GM23338 (cell line): ENCODE measurements around the gene STIP1.

Experiments
- CREB1 ChIP-seq: fragments of 250-450 bp; sonication (Bioruptor Pico); IDR thresholded peaks from 2 replicates; pipeline ENCODE4 v1.5.0; 2020; ENCODE audit warnings: low read depth, mild to moderate bottlenecking, moderate library complexity
- EZH2 ChIP-seq: fragments of 200-600 bp; sonication (generic); IDR thresholded peaks from one replicate; pipeline ENCODE4 v1.8.0; 2017; ENCODE audit warnings: antibody characterized with exemption, mild to moderate bottlenecking, low read depth; ENCODE audit not compliant: unreplicated experiment
- EZH2phosphoT487 ChIP-seq: fragments of 200-600 bp; sonication (generic); IDR thresholded peaks from one replicate; pipeline ENCODE4 v1.8.1; 2018; ENCODE audit warnings: antibody characterized with exemption; ENCODE audit not compliant: unreplicated experiment
- JUNB ChIP-seq: IDR thresholded peaks from one replicate; pipeline ENCODE4 v1.6.1; 2016; ENCODE audit warnings: antibody characterized with exemption; ENCODE audit not compliant: unreplicated experiment
- NANOG ChIP-seq: IDR thresholded peaks from 2 replicates; pipeline ENCODE4 v1.6.1; 2016; ENCODE audit warnings: antibody characterized with exemption, borderline replicate concordance
- POLR2AphosphoS5 ChIP-seq: IDR thresholded peaks from 2 replicates; pipeline ENCODE4 v1.6.1; 2016; ENCODE audit warnings: antibody characterized with exemption, low read depth
- STAT1 ChIP-seq: IDR thresholded peaks from one replicate; pipeline ENCODE4 v1.6.1; 2016; ENCODE audit warnings: antibody characterized with exemption; ENCODE audit not compliant: unreplicated experiment
- ZNF114 ChIP-seq: fragments of 250-450 bp; sonication (Bioruptor Pico); IDR thresholded peaks from 2 replicates; pipeline ENCODE4 v1.5.0; 2020; ENCODE audit warnings: mild to moderate bottlenecking, moderate library complexity
- ZNF331 ChIP-seq: fragments of 250-450 bp; sonication (Bioruptor Pico); IDR thresholded peaks from 2 replicates; pipeline ENCODE4 v1.5.0; 2020; ENCODE audit warnings: low read depth, mild to moderate bottlenecking, moderate library complexity
- TF ChIP-seq, protein P1 (sequence below), 2 experiments: fragments of 200-600 bp in 1 of 2; sonication (generic) in 1 of 2; conservative IDR thresholded peaks; 2 replicates each; pipeline versions ENCODE4 v1.5.1 to v1.6.1; 2016 to 2017; ENCODE audit warnings: antibody characterized with exemption in 2 of 2, low read depth in 2 of 2, mild to moderate bottlenecking in 2 of 2, moderate library complexity in 1 of 2
- TF ChIP-seq, protein P2 (sequence below): IDR thresholded peaks from one replicate; pipeline ENCODE4 v1.6.1; 2018; ENCODE audit warnings: antibody characterized with exemption; ENCODE audit not compliant: unreplicated experiment
- TF ChIP-seq, protein P3 (sequence below): fragments of 250-450 bp; sonication (Bioruptor Pico); IDR thresholded peaks from 2 replicates; pipeline ENCODE4 v1.5.0; 2020; ENCODE audit warnings: mild to moderate bottlenecking, moderate library complexity
- TF ChIP-seq, protein P4 (sequence below): IDR thresholded peaks from 2 replicates; pipeline ENCODE4 v1.6.1; 2016; ENCODE audit warnings: antibody characterized with exemption

DNA sequence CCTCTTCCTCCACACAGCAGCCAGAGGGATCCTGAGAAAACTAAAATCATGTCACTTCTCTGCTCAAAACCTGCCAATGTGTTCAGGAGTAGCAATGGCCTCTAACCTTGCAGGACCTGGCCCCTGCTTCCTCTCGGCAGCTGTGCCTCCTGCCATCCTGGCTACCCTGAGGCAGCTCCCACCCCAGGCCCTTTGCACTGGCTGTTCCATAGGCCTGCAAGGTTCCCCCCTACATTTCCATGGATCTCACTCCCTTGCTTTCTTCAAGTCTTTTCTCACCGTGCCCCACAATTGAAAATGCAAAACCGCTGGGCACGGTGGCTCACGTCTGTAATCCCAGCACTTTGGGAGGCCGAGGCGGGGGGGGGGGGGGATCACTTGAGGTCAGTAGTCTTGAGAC, 2.1 kb upstream of the STIP1 start:
- TF ChIP-seq, protein P1, sequence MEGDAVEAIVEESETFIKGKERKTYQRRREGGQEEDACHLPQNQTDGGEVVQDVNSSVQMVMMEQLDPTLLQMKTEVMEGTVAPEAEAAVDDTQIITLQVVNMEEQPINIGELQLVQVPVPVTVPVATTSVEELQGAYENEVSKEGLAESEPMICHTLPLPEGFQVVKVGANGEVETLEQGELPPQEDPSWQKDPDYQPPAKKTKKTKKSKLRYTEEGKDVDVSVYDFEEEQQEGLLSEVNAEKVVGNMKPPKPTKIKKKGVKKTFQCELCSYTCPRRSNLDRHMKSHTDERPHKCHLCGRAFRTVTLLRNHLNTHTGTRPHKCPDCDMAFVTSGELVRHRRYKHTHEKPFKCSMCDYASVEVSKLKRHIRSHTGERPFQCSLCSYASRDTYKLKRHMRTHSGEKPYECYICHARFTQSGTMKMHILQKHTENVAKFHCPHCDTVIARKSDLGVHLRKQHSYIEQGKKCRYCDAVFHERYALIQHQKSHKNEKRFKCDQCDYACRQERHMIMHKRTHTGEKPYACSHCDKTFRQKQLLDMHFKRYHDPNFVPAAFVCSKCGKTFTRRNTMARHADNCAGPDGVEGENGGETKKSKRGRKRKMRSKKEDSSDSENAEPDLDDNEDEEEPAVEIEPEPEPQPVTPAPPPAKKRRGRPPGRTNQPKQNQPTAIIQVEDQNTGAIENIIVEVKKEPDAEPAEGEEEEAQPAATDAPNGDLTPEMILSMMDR (conservative IDR thresholded peaks at IDR 0.05; ENCODE audit: low read depth in 2 of 2), result no peak
- TF ChIP-seq EZH2, result no peak
- no peak for TF ChIP-seq CREB1 (CRISPR knock-in tag)
- no peak for TF ChIP-seq POLR2AphosphoS5
- no peak for TF ChIP-seq NANOG
- TF ChIP-seq, protein P2, sequence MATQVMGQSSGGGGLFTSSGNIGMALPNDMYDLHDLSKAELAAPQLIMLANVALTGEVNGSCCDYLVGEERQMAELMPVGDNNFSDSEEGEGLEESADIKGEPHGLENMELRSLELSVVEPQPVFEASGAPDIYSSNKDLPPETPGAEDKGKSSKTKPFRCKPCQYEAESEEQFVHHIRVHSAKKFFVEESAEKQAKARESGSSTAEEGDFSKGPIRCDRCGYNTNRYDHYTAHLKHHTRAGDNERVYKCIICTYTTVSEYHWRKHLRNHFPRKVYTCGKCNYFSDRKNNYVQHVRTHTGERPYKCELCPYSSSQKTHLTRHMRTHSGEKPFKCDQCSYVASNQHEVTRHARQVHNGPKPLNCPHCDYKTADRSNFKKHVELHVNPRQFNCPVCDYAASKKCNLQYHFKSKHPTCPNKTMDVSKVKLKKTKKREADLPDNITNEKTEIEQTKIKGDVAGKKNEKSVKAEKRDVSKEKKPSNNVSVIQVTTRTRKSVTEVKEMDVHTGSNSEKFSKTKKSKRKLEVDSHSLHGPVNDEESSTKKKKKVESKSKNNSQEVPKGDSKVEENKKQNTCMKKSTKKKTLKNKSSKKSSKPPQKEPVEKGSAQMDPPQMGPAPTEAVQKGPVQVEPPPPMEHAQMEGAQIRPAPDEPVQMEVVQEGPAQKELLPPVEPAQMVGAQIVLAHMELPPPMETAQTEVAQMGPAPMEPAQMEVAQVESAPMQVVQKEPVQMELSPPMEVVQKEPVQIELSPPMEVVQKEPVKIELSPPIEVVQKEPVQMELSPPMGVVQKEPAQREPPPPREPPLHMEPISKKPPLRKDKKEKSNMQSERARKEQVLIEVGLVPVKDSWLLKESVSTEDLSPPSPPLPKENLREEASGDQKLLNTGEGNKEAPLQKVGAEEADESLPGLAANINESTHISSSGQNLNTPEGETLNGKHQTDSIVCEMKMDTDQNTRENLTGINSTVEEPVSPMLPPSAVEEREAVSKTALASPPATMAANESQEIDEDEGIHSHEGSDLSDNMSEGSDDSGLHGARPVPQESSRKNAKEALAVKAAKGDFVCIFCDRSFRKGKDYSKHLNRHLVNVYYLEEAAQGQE, result no peak
- no peak for TF ChIP-seq EZH2phosphoT487
- TF ChIP-seq JUNB, result no peak
- TF ChIP-seq, protein P3, sequence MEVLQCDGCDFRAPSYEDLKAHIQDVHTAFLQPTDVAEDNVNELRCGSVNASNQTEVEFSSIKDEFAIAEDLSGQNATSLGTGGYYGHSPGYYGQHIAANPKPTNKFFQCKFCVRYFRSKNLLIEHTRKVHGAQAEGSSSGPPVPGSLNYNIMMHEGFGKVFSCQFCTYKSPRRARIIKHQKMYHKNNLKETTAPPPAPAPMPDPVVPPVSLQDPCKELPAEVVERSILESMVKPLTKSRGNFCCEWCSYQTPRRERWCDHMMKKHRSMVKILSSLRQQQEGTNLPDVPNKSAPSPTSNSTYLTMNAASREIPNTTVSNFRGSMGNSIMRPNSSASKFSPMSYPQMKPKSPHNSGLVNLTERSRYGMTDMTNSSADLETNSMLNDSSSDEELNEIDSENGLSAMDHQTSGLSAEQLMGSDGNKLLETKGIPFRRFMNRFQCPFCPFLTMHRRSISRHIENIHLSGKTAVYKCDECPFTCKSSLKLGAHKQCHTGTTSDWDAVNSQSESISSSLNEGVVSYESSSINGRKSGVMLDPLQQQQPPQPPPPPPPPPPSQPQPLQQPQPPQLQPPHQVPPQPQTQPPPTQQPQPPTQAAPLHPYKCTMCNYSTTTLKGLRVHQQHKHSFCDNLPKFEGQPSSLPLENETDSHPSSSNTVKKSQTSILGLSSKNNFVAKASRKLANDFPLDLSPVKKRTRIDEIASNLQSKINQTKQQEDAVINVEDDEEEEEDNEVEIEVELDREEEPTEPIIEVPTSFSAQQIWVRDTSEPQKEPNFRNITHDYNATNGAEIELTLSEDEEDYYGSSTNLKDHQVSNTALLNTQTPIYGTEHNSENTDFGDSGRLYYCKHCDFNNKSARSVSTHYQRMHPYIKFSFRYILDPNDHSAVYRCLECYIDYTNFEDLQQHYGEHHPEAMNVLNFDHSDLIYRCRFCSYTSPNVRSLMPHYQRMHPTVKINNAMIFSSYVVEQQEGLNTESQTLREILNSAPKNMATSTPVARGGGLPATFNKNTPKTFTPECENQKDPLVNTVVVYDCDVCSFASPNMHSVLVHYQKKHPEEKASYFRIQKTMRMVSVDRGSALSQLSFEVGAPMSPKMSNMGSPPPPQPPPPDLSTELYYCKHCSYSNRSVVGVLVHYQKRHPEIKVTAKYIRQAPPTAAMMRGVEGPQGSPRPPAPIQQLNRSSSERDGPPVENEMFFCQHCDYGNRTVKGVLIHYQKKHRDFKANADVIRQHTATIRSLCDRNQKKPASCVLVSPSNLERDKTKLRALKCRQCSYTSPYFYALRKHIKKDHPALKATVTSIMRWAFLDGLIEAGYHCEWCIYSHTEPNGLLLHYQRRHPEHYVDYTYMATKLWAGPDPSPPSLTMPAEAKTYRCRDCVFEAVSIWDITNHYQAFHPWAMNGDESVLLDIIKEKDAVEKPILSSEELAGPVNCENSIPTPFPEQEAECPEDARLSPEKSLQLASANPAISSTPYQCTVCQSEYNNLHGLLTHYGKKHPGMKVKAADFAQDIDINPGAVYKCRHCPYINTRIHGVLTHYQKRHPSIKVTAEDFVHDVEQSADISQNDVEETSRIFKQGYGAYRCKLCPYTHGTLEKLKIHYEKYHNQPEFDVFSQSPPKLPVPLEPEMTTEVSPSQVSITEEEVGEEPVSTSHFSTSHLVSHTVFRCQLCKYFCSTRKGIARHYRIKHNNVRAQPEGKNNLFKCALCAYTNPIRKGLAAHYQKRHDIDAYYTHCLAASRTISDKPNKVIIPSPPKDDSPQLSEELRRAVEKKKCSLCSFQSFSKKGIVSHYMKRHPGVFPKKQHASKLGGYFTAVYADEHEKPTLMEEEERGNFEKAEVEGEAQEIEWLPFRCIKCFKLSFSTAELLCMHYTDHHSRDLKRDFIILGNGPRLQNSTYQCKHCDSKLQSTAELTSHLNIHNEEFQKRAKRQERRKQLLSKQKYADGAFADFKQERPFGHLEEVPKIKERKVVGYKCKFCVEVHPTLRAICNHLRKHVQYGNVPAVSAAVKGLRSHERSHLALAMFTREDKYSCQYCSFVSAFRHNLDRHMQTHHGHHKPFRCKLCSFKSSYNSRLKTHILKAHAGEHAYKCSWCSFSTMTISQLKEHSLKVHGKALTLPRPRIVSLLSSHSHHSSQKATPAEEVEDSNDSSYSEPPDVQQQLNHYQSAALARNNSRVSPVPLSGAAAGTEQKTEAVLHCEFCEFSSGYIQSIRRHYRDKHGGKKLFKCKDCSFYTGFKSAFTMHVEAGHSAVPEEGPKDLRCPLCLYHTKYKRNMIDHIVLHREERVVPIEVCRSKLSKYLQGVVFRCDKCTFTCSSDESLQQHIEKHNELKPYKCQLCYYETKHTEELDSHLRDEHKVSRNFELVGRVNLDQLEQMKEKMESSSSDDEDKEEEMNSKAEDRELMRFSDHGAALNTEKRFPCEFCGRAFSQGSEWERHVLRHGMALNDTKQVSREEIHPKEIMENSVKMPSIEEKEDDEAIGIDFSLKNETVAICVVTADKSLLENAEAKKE, result no peak
- TF ChIP-seq, protein P4, sequence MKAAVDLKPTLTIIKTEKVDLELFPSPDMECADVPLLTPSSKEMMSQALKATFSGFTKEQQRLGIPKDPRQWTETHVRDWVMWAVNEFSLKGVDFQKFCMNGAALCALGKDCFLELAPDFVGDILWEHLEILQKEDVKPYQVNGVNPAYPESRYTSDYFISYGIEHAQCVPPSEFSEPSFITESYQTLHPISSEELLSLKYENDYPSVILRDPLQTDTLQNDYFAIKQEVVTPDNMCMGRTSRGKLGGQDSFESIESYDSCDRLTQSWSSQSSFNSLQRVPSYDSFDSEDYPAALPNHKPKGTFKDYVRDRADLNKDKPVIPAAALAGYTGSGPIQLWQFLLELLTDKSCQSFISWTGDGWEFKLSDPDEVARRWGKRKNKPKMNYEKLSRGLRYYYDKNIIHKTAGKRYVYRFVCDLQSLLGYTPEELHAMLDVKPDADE, result no peak
- no peak for TF ChIP-seq ZNF114
- no peak for TF ChIP-seq ZNF331 (CRISPR knock-in tag)
- TF ChIP-seq STAT1, result no peak
